ENCODE results near the gene SCAPER.

Gene SCAPER

GRCh38 chr15:76868740-76869139 is 36.4 kb downstream of the SCAPER start:
- Histone ChIP-seq H3K4me2 (ENCODE audit: low read length) (no peak overlapping the region), H2AFZ (ENCODE audit: low read depth, low read length) (no peak overlapping the region)

DNA sequence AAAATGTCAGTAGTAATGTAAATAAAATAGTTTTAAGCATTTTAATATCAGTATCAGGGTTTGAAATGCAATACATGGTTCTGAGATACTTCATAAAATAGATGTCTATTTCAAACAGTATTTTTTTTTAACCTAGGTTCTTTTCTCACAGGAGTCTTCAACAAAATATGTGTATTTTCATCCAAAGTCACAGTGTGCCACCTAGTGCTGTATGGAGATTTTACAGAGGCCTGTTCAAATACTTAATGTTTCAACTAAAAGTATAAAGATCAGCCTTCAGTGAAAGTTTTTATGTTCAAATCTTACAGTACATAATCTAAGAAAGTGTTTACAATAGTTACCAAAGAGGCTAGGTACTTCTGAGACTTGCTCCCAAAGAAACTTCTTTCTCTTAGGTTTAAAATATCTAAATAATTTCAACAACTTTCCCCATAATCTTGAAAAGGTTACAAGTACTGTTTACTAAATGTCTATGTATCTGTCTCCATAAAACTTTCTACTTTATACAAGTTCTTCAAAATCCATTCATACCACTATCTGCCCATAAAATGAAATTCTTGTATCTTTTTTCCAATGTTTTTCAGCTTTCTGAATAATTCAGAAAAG is 38.3 kb downstream of the SCAPER start:
- no peaks in the 10 kb centered on the region for H3K9me3 ChIP-seq (ENCODE audit: insufficient read depth, low read length)
- H4K20me1 ChIP-seq (ENCODE audit: insufficient read depth, low read length) = no peaks in the 10 kb centered on the region
- no peak overlapping the region for H3K4me3 ChIP-seq (ENCODE audit: low read length)
- no peak overlapping the region for H3K4me2 ChIP-seq (ENCODE audit: low read length)
- H3K27me3 ChIP-seq (ENCODE audit: low read depth, low read length) = no peaks in the 10 kb centered on the region
- no peaks in the 10 kb centered on the region for H3K79me2 ChIP-seq (ENCODE audit: low read length)
- peak; percentile 77 for TF ChIP-seq CTCF (IDR thresholded peaks at IDR 0.05; ENCODE audit: low read depth, low read length)
- no peak for TF ChIP-seq EZH2phosphoT487 (IDR thresholded peaks at IDR 0.05; ENCODE audit: low read depth)
- H3K27ac ChIP-seq (ENCODE audit: low read length) = no peak overlapping the region
- no peak overlapping the region for H3K9ac ChIP-seq (ENCODE audit: low read length)
- no peaks in the 10 kb centered on the region for H3K36me3 ChIP-seq (replicated peaks; ENCODE audit: low read depth, low read length)
- H2AFZ ChIP-seq (ENCODE audit: low read depth, low read length) = no peak overlapping the region
- peaks cover 15% of the 10 kb centered on the region for H3K4me1 ChIP-seq (ENCODE audit: low read length)

More at GRCh38 chr15:76868740-76869139, 36.4 kb downstream of the SCAPER start:
- Histone ChIP-seq H4K20me1 (ENCODE audit: insufficient read depth, low read length) (no peaks in the 10 kb centered on the region), H3K27me3 (ENCODE audit: low read depth, low read length) (no peaks in the 10 kb centered on the region), H3K4me3 (ENCODE audit: low read length) (no peak overlapping the region), H3K9ac (ENCODE audit: low read length) (no peak overlapping the region), H3K27ac (ENCODE audit: low read length) (no peak overlapping the region), H3K9me3 (ENCODE audit: insufficient read depth, low read length) (no peaks in the 10 kb centered on the region), H3K4me1 (ENCODE audit: low read length) (peaks cover 15% of the 10 kb centered on the region), H3K36me3 (replicated peaks; ENCODE audit: low read depth, low read length) (no peaks in the 10 kb centered on the region), H3K79me2 (ENCODE audit: low read length) (no peaks in the 10 kb centered on the region)
- TF ChIP-seq CTCF (IDR thresholded peaks at IDR 0.05; ENCODE audit: low read depth, low read length) = no peak

DNA sequence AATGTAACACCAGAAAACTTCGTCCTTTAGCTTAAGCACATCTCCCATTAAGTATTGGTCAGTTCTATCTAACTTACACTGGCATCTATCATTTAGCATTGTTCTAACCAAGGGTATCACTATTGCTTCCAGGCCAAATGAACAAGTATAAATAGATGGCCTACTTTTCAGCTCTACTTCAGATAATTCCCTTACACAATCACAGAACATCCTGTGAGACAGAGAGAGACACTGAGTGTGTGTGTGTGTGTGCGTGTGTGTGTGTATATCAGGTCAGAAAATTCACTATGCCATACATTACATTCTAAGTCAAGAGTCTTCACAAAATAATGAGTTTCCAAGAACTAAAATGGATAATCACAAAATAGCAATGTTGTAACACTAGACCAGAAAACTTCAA is 39.1 kb downstream of the SCAPER start:
- TF ChIP-seq EZH2phosphoT487 (IDR thresholded peaks at IDR 0.05; ENCODE audit: low read depth) (no peak), CTCF (IDR thresholded peaks at IDR 0.05; ENCODE audit: low read depth, low read length) (no peak)
- Histone ChIP-seq H3K79me2 (ENCODE audit: low read length) (no peaks in the 10 kb centered on the region), H4K20me1 (ENCODE audit: insufficient read depth, low read length) (no peaks in the 10 kb centered on the region), H3K9me3 (ENCODE audit: insufficient read depth, low read length) (no peaks in the 10 kb centered on the region), H2AFZ (ENCODE audit: low read depth, low read length) (no peak overlapping the region), H3K9ac (ENCODE audit: low read length) (no peak overlapping the region), H3K4me2 (ENCODE audit: low read length) (peak overlapping the region; percentile 10; the same call in 1 of the 2 replicates), H3K36me3 (replicated peaks; ENCODE audit: low read depth, low read length) (no peaks in the 10 kb centered on the region), H3K27me3 (ENCODE audit: low read depth, low read length) (no peaks in the 10 kb centered on the region), H3K27ac (ENCODE audit: low read length) (no peak overlapping the region), H3K4me3 (ENCODE audit: low read length) (no peak overlapping the region), H3K4me1 (ENCODE audit: low read length) (peaks cover 15% of the 10 kb centered on the region)

DNA sequence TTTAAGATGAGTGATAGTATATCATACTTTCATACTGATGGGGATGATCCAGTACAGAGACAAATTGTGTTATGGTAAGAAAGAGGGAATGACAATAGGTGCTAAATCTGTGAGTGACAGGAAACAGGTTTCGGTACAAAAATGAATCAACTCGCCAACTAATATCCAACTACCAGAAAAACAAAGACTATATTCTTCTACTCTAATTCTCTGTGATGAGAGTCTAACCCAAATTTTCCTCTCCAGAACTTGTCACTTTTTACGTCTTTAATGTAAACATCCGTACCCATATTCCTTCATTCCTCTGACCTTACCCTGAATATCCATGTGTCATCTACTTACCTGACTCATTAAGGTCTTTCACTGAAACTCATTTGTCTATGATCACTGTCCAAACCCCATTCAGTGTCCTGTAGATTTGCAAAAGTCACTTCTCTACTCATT is 39.6 kb downstream of the SCAPER start:
- no peaks in the 10 kb centered on the region for H3K79me2 ChIP-seq (ENCODE audit: low read length)
- no peaks in the 10 kb centered on the region for H3K9me3 ChIP-seq (ENCODE audit: insufficient read depth, low read length)
- H3K27me3 ChIP-seq (ENCODE audit: low read depth, low read length) = no peaks in the 10 kb centered on the region
- no peak overlapping the region for H3K9ac ChIP-seq (ENCODE audit: low read length)
- no peak overlapping the region for H3K4me3 ChIP-seq (ENCODE audit: low read length)
- no peak overlapping the region for H3K27ac ChIP-seq (ENCODE audit: low read length)
- TF ChIP-seq EZH2phosphoT487 (IDR thresholded peaks at IDR 0.05; ENCODE audit: low read depth) (no peak), CTCF (IDR thresholded peaks at IDR 0.05; ENCODE audit: low read depth, low read length) (no peak)
- no peaks in the 10 kb centered on the region for H4K20me1 ChIP-seq (ENCODE audit: insufficient read depth, low read length)
- peaks cover 15% of the 10 kb centered on the region for H3K4me1 ChIP-seq (ENCODE audit: low read length)
- H2AFZ ChIP-seq (ENCODE audit: low read depth, low read length) = no peak overlapping the region
- no peaks in the 10 kb centered on the region for H3K36me3 ChIP-seq (replicated peaks; ENCODE audit: low read depth, low read length)
- peak overlapping the region; percentile 10 for H3K4me2 ChIP-seq (ENCODE audit: low read length)

Measured in OCI-LY3 (cell line).